ENCODE results near the gene AKT3. TPM values are rescaled to one million over a fixed set of nuclear protein-coding genes. Genes with fewer than 3 reads are reported as not detected.

The AKT3 gene
- total RNA-seq, 4 donors from 2014 or later: 51.7 to 84.1 (median 71.1) TPM

GRCh38 chr1:243580072-243580471 lies 270.0 kb downstream of the AKT3 start:
- no peaks in the 10 kb centered on the region for H3K27me3 ChIP-seq
- intact Hi-C loops (cut with DNase I): no loop called here
- H3K27ac ChIP-seq: no peak overlapping the region
- TF ChIP-seq CTCF (IDR thresholded peaks at IDR 0.05) (no peak), POLR2A (IDR thresholded peaks at IDR 0.05) (no peak)
- no peak overlapping the region for H3K4me3 ChIP-seq (replicated peaks in 1 of 3)
- H3K4me1 ChIP-seq: no peaks in the 10 kb centered on the region
- H3K36me3 ChIP-seq: no peaks in the 10 kb centered on the region
- H3K9me3 ChIP-seq: no peaks in the 10 kb centered on the region
- DNase-seq: no peak
- WGBS, 2 donors: 64 to 80% methylated on average over 4 to 5 of the region's 5 CpGs

GRCh38 chr1:243575070-243575469 lies 275.0 kb downstream of the AKT3 start:
- 97 to 100% methylated on average over 2 of the region's 2 CpGs for WGBS, 2 donors

GRCh38 chr1:243572940-243573339 lies 277.1 kb downstream of the AKT3 start:
- 96% methylated on average over 7 of the region's 7 CpGs for WGBS, 2 donors
- DNase-seq: no peak
- Histone ChIP-seq H3K27ac (no peak overlapping the region), H3K4me1 (no peaks in the 10 kb centered on the region), H3K36me3 (no peaks in the 10 kb centered on the region), H3K4me3 (replicated peaks in 1 of 3) (no peak overlapping the region), H3K27me3 (no peaks in the 10 kb centered on the region), H3K9me3 (no peaks in the 10 kb centered on the region)
- intact Hi-C loops (cut with DNase I): no loop called here
- TF ChIP-seq POLR2A (IDR thresholded peaks at IDR 0.05) (no peak), CTCF (IDR thresholded peaks at IDR 0.05) (no peak)

More at GRCh38 chr1:243575070-243575469, 275.0 kb downstream of the AKT3 start:
- Histone ChIP-seq H3K36me3 (no peaks in the 10 kb centered on the region), H3K4me1 (no peaks in the 10 kb centered on the region), H3K4me3 (replicated peaks in 1 of 3) (no peak overlapping the region), H3K27ac (no peak overlapping the region), H3K9me3 (no peaks in the 10 kb centered on the region), H3K27me3 (no peaks in the 10 kb centered on the region)
- DNase-seq: no peak
- intact Hi-C loops (cut with DNase I): no loop called here
- TF ChIP-seq POLR2A (IDR thresholded peaks at IDR 0.05) (no peak), CTCF (IDR thresholded peaks at IDR 0.05) (no peak)

- Histone ChIP-seq H3K4me3 (replicated peaks in 1 of 3) (no peak overlapping the region), H3K27ac (no peak overlapping the region), H3K36me3 (no peaks in the 10 kb centered on the region), H3K4me1 (no peaks in the 10 kb centered on the region), H3K9me3 (no peaks in the 10 kb centered on the region), H3K27me3 (no peaks in the 10 kb centered on the region)
- no peak for DNase-seq
- intact Hi-C loops (cut with DNase I): no loop called here
- TF ChIP-seq CTCF (IDR thresholded peaks at IDR 0.05) (no peak), POLR2A (IDR thresholded peaks at IDR 0.05) (no peak)
- WGBS, 2 donors: 86 to 88% methylated on average over 4 of the region's 4 CpGs
These were observed 281.2 kb downstream of the AKT3 start for GRCh38 chr1:243568793-243569192.

GRCh38 chr1:243564814-243565213 lies 285.2 kb downstream of the AKT3 start:
- Histone ChIP-seq H3K27ac (no peak overlapping the region), H3K4me1 (no peaks in the 10 kb centered on the region), H3K27me3 (no peaks in the 10 kb centered on the region), H3K9me3 (no peaks in the 10 kb centered on the region), H3K4me3 (replicated peaks in 1 of 3) (no peak overlapping the region), H3K36me3 (peaks cover 8 to 13% of the 10 kb centered on the region in 2 donors)
- DNase-seq: no peak
- intact Hi-C loops (cut with DNase I): no loop called here
- TF ChIP-seq POLR2A (IDR thresholded peaks at IDR 0.05) (no peak), CTCF (IDR thresholded peaks at IDR 0.05) (no peak)

Measured in thyroid gland (tissue), 4 donors.